HG03439 (cell line): Measurements from ENCODE around the gene TCIRG1.

Experiments
- ATAC-seq: cut with Tn5 transposase; IDR thresholded peaks from one replicate; pipeline ENCODE4 v1.9.1; 2021; ENCODE audit warnings: mild to moderate bottlenecking, moderate library complexity; ENCODE audit not compliant: unreplicated experiment

Gene TCIRG1

DNA sequence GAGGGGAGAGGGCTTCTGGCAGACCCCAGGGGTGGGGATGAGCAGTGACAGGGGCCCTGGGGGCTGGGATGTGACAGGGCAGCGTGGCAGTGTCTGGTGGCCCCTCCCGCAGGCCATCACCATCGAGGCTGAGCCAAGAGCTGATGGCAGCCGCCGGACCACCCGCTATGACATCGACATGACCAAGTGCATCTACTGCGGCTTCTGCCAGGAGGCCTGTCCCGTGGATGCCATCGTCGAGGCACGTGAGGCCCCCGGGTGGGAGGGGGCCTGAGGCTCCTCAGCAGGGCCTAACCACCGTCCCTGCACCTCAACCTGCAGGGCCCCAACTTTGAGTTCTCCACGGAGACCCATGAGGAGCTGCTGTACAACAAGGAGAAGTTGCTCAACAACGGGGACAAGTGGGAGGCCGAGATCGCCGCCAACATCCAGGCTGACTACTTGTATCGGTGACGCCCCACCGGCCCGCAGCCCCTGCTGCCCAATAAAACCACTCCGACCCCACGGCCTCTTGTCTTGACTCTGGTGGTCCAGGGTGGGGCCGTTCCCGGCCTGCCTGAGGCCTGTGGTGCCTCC, 2.6 kb upstream of the TCIRG1 start:
- ATAC-seq, result no peak

- no peak for ATAC-seq
Measured at GRCh38 chr11:68036717-68037239, 2.0 kb upstream of the TCIRG1 start.

GRCh38 chr11:68037411-68038225, 1.2 kb upstream of the TCIRG1 start:
- ATAC-seq, result no peak

DNA sequence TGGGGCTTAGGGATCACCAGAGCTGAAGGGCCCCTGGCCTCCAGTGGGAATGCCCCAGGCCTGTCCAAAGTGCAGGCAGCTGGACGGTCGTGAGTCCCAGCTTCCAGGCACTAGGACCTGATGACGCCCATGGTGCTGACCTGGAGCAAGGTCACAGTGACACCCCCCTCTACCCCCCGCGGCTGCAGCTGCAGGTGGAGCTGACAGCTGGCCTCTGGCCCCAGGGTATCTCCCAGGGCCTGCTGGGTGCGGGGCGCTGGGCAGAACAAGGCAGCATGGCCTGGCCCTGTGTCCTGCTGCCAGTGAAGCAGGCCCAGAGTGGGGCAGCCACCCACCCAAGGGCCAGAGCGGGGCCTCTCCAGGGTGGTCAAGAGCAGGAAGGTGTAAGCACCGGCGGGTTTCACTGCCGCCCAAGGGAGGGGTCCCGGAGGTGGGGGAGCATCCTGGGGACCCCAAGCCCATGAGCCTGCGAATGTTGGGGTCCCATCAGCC, 553 bp upstream of the TCIRG1 start:
- ATAC-seq, result no peak

- no peak for ATAC-seq
Measured at GRCh38 chr11:68039526-68040086, 781 bp downstream of the TCIRG1 start.

DNA sequence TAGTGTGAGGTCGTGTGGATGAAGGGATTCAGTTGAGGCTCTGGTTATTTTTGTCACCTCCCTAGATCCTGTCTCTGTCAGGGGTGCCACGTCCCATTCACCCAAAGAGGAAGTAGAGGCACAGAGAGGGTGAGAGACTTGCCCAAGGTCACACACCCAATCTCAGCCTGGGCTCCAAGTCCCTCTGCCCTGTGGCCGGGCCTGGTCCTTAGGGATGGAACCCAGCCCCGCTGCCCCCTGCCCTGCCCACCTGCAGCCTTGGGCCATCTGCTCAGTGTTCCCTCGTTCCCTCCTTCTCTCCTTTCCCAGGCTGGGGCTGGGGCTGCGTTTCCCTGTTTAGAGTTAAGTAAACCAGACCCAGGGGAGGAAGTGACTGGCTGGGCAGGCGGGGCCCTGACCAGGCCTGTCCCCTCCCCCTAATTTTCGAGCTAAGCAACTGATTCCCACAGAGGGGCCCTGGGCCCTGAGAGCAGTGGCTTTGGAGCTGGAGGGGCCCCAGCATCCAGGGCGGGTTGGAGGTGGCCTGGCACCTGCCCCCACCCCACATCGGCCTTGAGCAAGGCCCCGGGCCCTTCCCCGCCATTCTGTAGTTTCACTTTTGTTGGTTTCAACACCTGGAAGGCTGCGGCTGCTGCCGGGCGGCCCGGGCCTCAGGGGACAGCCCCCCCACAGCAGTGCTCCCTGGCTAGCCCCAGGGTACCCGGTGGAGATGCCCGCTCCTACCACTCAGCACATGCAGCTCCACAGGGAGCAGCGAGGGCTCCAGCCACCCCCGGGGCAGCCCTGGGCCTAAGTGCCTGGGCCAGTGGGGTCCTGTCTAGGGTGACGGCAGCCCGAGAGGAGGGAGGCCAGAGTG, 1.5 kb downstream of the TCIRG1 start:
- no peak for ATAC-seq

GRCh38 chr11:68040957-68041591, 2.2 kb downstream of the TCIRG1 start:
- ATAC-seq, result no peak

DNA sequence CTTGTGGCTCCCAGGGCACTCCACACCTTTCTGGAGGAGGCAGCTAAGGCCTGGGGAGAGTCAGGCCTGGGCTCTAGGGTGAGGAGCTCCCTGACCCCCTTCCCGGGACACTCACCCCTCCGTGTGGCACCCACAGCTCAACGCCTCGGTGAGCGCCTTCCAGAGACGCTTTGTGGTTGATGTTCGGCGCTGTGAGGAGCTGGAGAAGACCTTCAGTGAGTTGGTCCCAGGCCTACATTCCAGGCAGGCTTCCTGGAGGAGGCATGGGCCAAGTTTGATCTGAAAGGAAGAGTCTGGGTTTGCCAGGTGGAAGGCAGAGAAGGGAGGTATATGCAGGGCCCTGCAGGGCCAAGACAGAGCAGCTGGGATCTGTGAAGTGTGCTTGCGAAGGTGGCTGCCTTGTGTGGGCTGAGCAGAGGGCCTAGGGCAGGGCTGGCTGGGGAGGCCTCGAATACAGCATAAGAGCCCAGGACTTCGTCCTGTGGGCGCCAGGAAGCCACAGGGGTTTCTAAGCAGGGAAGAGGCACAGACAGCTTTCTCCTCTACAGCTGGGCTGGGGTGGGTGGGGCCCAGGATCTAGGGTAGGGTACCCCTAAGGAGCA, 2.9 kb downstream of the TCIRG1 start:
- no peak for ATAC-seq

GRCh38 chr11:68042219-68043028, 3.6 kb downstream of the TCIRG1 start:
- ATAC-seq, result no peak

DNA sequence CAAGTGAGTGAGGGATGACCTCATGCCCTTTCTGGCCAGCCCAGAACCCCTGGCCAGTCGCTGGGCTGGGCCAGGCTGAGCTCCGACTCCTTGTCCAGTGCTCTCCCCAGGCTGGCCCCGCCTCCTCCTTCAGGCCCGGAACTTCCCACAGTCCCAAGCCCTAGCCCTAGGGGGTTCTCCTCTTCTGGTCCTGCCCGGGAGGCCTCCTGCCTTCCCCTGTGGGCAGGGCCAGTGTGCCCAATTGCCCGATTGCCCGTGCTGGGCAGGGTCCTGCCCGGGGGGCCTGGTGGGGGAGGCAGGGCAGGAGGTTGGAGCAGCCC, 4.2 kb downstream of the TCIRG1 start:
- ATAC-seq, result no peak

DNA sequence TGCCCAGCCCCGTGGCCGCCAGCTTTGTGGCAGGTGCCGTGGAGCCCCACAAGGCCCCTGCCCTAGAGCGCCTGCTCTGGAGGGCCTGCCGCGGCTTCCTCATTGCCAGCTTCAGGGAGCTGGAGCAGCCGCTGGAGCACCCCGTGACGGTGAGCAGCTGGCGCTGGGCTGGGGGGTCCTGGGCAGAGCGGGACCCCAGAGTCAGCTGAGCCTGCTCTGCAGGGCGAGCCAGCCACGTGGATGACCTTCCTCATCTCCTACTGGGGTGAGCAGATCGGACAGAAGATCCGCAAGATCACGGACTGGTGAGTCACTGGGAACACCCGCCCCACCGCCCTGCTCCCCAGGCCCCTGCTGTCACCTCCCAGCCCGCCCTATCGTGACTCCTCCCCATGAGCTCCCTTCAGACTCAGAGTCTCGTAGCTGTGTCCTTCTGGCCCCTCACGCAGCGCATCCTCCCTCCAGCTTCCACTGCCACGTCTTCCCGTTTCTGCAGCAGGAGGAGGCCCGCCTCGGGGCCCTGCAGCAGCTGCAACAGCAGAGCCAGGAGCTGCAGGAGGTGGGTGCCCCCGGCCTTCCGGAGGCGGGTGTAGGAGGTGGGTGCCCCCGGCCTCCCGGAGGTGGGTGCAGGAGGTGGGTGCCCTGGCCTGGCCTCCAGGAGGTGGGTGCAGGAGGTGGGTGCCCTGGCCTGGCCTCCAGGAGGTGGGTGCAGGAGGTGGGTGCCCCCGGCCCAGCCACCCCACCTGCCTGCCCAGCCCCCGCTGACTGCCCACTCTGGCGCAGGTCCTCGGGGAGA, 4.7 kb downstream of the TCIRG1 start:
- no peak for ATAC-seq

- no peak for ATAC-seq
Measured at GRCh38 chr11:68044145-68044813, 5.5 kb downstream of the TCIRG1 start.

GRCh38 chr11:68044898-68045351, 6.1 kb downstream of the TCIRG1 start:
- no peak for ATAC-seq

DNA sequence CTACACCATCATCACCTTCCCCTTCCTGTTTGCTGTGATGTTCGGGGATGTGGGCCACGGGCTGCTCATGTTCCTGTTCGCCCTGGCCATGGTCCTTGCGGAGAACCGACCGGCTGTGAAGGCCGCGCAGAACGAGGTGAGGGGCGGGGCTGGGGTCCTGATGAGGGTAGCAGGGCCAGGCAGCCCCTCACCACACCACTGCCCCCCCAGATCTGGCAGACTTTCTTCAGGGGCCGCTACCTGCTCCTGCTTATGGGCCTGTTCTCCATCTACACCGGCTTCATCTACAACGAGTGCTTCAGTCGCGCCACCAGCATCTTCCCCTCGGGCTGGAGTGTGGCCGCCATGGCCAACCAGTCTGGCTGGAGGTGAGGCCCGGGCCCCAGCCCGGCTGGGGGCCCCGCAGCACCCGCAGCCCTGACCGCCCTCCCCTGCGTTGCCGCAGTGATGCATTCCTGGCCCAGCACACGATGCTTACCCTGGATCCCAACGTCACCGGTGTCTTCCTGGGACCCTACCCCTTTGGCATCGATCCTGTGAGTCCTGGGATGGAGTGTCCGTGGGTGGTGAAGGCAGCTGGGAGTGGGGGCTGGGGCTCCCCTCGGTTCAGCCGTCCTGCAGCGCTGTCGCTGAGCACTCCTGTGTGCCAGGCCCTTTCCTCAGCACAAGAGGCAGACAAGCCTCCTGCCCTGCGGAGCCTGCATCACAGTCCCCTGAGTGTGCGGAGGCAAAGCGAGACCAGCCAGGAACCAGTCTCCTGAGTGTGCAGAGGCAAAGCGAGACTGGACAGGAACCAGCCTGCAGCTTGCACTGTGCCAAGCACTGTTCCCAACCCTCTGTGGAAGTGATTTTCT, 8.8 kb downstream of the TCIRG1 start:
- ATAC-seq, result no peak

- no peak for ATAC-seq
Measured at GRCh38 chr11:68048681-68049508, 10.1 kb downstream of the TCIRG1 start.
